ENCODE results near the gene HSP90AB1. TPM values are rescaled to one million over a fixed set of nuclear protein-coding genes. Genes with fewer than 3 reads are reported as not detected.

Gene HSP90AB1
- polyA plus RNA-seq, 1 of the 3 experiments (the other 2 are of a cell fraction), result 843 TPM

DNA sequence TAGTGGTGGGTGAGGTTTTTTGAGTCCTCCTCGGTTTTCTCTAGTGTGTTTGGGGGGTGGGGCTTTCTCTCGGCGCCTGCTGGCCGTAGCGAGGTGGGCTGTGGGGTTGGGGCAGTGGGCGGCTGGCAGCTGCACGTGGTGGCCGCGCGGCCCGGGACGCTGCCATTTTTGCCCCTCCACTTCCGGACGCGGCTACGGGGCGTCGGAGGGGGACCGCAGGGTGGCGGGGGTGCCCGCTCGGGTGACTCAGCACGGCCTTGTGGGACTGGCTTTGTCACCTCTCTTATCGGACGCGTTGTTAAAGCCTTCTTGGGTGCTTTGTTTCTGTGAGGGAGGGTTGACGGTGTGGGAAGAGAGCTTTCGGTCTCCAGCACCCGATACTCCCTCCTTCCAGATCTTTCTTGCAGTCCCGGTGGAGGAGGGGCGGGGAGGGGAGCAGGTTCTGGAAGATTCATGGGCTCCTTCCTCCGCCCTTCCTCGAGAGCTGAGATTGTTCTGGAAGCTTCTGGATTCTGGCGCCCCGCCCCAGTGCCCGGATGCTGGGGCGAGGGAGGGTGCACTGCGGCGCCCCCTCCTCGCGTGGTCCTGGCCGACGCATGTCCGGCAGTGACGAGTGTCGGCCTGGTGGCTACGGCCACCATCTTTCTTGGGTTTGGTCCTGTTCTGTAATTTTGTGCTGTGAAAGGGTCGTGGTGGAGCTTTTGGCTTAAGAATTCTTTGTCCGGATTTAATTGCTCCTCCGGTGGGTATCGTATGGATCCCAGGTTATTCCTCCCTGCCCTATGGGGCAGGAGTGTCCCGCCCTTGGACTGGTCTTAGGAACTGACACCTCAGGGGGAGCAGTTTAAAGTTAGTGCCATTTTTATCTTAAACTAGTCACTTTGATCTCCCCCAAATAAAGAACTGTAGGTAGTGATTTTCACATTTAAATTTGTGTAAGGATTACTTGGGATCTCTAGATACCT, 719 bp downstream of the HSP90AB1 start (continued):
- TF ChIP-seq, protein P1, sequence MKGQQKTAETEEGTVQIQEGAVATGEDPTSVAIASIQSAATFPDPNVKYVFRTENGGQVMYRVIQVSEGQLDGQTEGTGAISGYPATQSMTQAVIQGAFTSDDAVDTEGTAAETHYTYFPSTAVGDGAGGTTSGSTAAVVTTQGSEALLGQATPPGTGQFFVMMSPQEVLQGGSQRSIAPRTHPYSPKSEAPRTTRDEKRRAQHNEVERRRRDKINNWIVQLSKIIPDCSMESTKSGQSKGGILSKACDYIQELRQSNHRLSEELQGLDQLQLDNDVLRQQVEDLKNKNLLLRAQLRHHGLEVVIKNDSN (IDR thresholded peaks at IDR 0.05; ENCODE audit: borderline replicate concordance, low read depth), result no peak
- TF ChIP-seq FOXM1 (IDR thresholded peaks at IDR 0.05; ENCODE audit: low read depth) (no peak), YY1 (IDR thresholded peaks at IDR 0.05; ENCODE audit: low read depth) (peak; percentile 82), SMC3 (IDR thresholded peaks at IDR 0.05; ENCODE audit: low read depth, low read length) (no peak), REST (IDR thresholded peaks at IDR 0.05; ENCODE audit: low read depth, low read length) (no peak), MEF2A (IDR thresholded peaks at IDR 0.05; ENCODE audit: borderline replicate concordance, low read depth) (no peak), NRF1 (IDR thresholded peaks at IDR 0.05; ENCODE audit: low read depth, low read length) (no peak), TAF1 (IDR thresholded peaks at IDR 0.05; ENCODE audit: borderline replicate concordance, low read depth, low read length) (no peak), FOSL2 (IDR thresholded peaks at IDR 0.05; ENCODE audit: borderline replicate concordance, low read depth) (no peak), RAD21 (IDR thresholded peaks at IDR 0.05; ENCODE audit: low read length) (no peak)
- TF ChIP-seq, protein P2, sequence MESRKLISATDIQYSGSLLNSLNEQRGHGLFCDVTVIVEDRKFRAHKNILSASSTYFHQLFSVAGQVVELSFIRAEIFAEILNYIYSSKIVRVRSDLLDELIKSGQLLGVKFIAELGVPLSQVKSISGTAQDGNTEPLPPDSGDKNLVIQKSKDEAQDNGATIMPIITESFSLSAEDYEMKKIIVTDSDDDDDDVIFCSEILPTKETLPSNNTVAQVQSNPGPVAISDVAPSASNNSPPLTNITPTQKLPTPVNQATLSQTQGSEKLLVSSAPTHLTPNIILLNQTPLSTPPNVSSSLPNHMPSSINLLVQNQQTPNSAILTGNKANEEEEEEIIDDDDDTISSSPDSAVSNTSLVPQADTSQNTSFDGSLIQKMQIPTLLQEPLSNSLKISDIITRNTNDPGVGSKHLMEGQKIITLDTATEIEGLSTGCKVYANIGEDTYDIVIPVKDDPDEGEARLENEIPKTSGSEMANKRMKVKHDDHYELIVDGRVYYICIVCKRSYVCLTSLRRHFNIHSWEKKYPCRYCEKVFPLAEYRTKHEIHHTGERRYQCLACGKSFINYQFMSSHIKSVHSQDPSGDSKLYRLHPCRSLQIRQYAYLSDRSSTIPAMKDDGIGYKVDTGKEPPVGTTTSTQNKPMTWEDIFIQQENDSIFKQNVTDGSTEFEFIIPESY (IDR thresholded peaks at IDR 0.05; ENCODE audit: borderline replicate concordance, low read depth), result no peak
- TF ChIP-seq, protein P3, sequence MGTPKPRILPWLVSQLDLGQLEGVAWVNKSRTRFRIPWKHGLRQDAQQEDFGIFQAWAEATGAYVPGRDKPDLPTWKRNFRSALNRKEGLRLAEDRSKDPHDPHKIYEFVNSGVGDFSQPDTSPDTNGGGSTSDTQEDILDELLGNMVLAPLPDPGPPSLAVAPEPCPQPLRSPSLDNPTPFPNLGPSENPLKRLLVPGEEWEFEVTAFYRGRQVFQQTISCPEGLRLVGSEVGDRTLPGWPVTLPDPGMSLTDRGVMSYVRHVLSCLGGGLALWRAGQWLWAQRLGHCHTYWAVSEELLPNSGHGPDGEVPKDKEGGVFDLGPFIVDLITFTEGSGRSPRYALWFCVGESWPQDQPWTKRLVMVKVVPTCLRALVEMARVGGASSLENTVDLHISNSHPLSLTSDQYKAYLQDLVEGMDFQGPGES (IDR thresholded peaks at IDR 0.05; ENCODE audit: low read depth, low read length), result no peak

All from SK-N-SH (cell line).